ENCODE measurements around the gene DUSP5.

Gene DUSP5

GRCh38 chr10:110510086-110510485 lies 12.4 kb downstream of the DUSP5 start:
- TF ChIP-seq TAF1 (IDR thresholded peaks at IDR 0.05; ENCODE audit: borderline replicate concordance, insufficient read depth, low read length) (no peak), REST (IDR thresholded peaks at IDR 0.05; ENCODE audit: insufficient read depth in 1 of 2, low read depth in 2 of 2, low read length in 2 of 2) (no peak), SIN3A (IDR thresholded peaks at IDR 0.05; ENCODE audit: borderline replicate concordance, insufficient read depth, low read length) (no peak), FOXP2 (optimal IDR thresholded peaks at IDR 0.05; ENCODE audit: borderline replicate concordance, extremely low read depth, extremely low read length, insufficient read depth) (no peak), POLR2AphosphoS5 (IDR thresholded peaks at IDR 0.05; ENCODE audit: low read depth, low read length) (no peak)

GRCh38 chr10:110510730-110511129 lies 13.0 kb downstream of the DUSP5 start:
- TF ChIP-seq POLR2AphosphoS5 (IDR thresholded peaks at IDR 0.05; ENCODE audit: low read depth, low read length): no peak
- no peak for TF ChIP-seq TAF1 (IDR thresholded peaks at IDR 0.05; ENCODE audit: borderline replicate concordance, insufficient read depth, low read length)
- no peak for TF ChIP-seq FOXP2 (optimal IDR thresholded peaks at IDR 0.05; ENCODE audit: borderline replicate concordance, extremely low read depth, extremely low read length, insufficient read depth)
- no peak for TF ChIP-seq SIN3A (IDR thresholded peaks at IDR 0.05; ENCODE audit: borderline replicate concordance, insufficient read depth, low read length)

GRCh38 chr10:110511734-110512449 lies 14.2 kb downstream of the DUSP5 start:
- no peak for TF ChIP-seq TAF1 (IDR thresholded peaks at IDR 0.05; ENCODE audit: borderline replicate concordance, insufficient read depth, low read length)
- TF ChIP-seq REST (IDR thresholded peaks at IDR 0.05; ENCODE audit: insufficient read depth in 1 of 2, low read depth in 2 of 2, low read length in 2 of 2): no peak
- TF ChIP-seq SIN3A (IDR thresholded peaks at IDR 0.05; ENCODE audit: borderline replicate concordance, insufficient read depth, low read length): no peak
- no peak for TF ChIP-seq FOXP2 (optimal IDR thresholded peaks at IDR 0.05; ENCODE audit: borderline replicate concordance, extremely low read depth, extremely low read length, insufficient read depth)
- TF ChIP-seq POLR2AphosphoS5 (IDR thresholded peaks at IDR 0.05; ENCODE audit: low read depth, low read length): no peak

GRCh38 chr10:110512461-110513187 lies 14.9 kb downstream of the DUSP5 start:
- no peak for TF ChIP-seq TAF1 (IDR thresholded peaks at IDR 0.05; ENCODE audit: borderline replicate concordance, insufficient read depth, low read length)
- no peak for TF ChIP-seq REST (IDR thresholded peaks at IDR 0.05; ENCODE audit: insufficient read depth in 1 of 2, low read depth in 2 of 2, low read length in 2 of 2)
- no peak for TF ChIP-seq FOXP2 (optimal IDR thresholded peaks at IDR 0.05; ENCODE audit: borderline replicate concordance, extremely low read depth, extremely low read length, insufficient read depth)
- no peak for TF ChIP-seq POLR2AphosphoS5 (IDR thresholded peaks at IDR 0.05; ENCODE audit: low read depth, low read length)
- no peak for TF ChIP-seq SIN3A (IDR thresholded peaks at IDR 0.05; ENCODE audit: borderline replicate concordance, insufficient read depth, low read length)

GRCh38 chr10:110513949-110514348 lies 16.2 kb downstream of the DUSP5 start:
- TF ChIP-seq REST (IDR thresholded peaks at IDR 0.05; ENCODE audit: insufficient read depth in 1 of 2, low read depth in 2 of 2, low read length in 2 of 2) (no peak), FOXP2 (optimal IDR thresholded peaks at IDR 0.05; ENCODE audit: borderline replicate concordance, extremely low read depth, extremely low read length, insufficient read depth) (no peak)
